Measurements from ENCODE around the gene DNAH5. TPM values are rescaled to one million over a fixed set of nuclear protein-coding genes. Genes with fewer than 3 reads are reported as not detected.
"Not testable (repeated sequence)": the region's sequence is repeated elsewhere in the genome, so short reads cannot be mapped to it uniquely, and the experiment has no call there.

DNAH5 gene
- total RNA-seq, 2 experiments from 2014 or later: not detected

- H3K36me3 Mint-ChIP-seq (ENCODE audit: low read depth): no peaks in the 10 kb centered on the region
- no peaks in the 10 kb centered on the region for H3K27me3 Mint-ChIP-seq
- ChIA-PET POLR2A (no interaction called here), CTCF (no interaction called here)
- no peak for DNase-seq
- no peaks in the 10 kb centered on the region for H3K4me1 Mint-ChIP-seq
- no peak overlapping the region for H3K4me3 Mint-ChIP-seq
- H3K9me3 Mint-ChIP-seq: peaks cover 19% of the 10 kb centered on the region
- H3K27ac Mint-ChIP-seq: no peak overlapping the region
Measured at GRCh38 chr5:13859270-13860065, 85.0 kb downstream of the DNAH5 start.

GRCh38 chr5:13843175-13843846, 101.2 kb downstream of the DNAH5 start:
- no peaks in the 10 kb centered on the region for H3K4me1 Mint-ChIP-seq
- H3K27ac Mint-ChIP-seq: no peak overlapping the region
- H3K27me3 Mint-ChIP-seq: no peaks in the 10 kb centered on the region
- ChIA-PET POLR2A (no interaction called here), CTCF (no interaction called here)
- H3K4me3 Mint-ChIP-seq: no peak overlapping the region
- H3K9me3 Mint-ChIP-seq: peaks cover 14% of the 10 kb centered on the region
- H3K36me3 Mint-ChIP-seq (ENCODE audit: low read depth): no peaks in the 10 kb centered on the region
- no peak for DNase-seq

- Mint-ChIP-seq H3K27ac (no peak overlapping the region), H3K4me1 (no peaks in the 10 kb centered on the region), H3K9me3 (peaks cover 19% of the 10 kb centered on the region), H3K4me3 (no peak overlapping the region), H3K27me3 (no peaks in the 10 kb centered on the region), H3K36me3 (ENCODE audit: low read depth) (no peaks in the 10 kb centered on the region)
- DNase-seq: no peak
- POLR2A ChIA-PET: no interaction called here
- CTCF ChIA-PET: no interaction called here
Measured at GRCh38 chr5:13833440-13833839, 111.0 kb downstream of the DNAH5 start.

- Mint-ChIP-seq H3K9me3 (peaks cover 19% of the 10 kb centered on the region), H3K4me3 (no peak overlapping the region), H3K27me3 (no peaks in the 10 kb centered on the region), H3K27ac (no peak overlapping the region), H3K36me3 (ENCODE audit: low read depth) (no peaks in the 10 kb centered on the region), H3K4me1 (no peaks in the 10 kb centered on the region)
- DNase-seq: no peak
- CTCF ChIA-PET: no interaction called here
- POLR2A ChIA-PET: no interaction called here
Measured at GRCh38 chr5:13831351-13831750, 113.1 kb downstream of the DNAH5 start.

- H3K36me3 Mint-ChIP-seq (ENCODE audit: low read depth): no peaks in the 10 kb centered on the region
- ChIA-PET POLR2A (no interaction called here), CTCF (no interaction called here)
- no peaks in the 10 kb centered on the region for H3K27me3 Mint-ChIP-seq
- H3K4me1 Mint-ChIP-seq: no peaks in the 10 kb centered on the region
- no peak for DNase-seq
- no peak overlapping the region for H3K27ac Mint-ChIP-seq
- peaks cover 16% of the 10 kb centered on the region for H3K9me3 Mint-ChIP-seq
- no peak overlapping the region for H3K4me3 Mint-ChIP-seq
Measured at GRCh38 chr5:13830536-13830935, 114.0 kb downstream of the DNAH5 start.

GRCh38 chr5:13821366-13821765, 123.1 kb downstream of the DNAH5 start:
- no peak overlapping the region for H3K27ac Mint-ChIP-seq
- no peak overlapping the region for H3K4me3 Mint-ChIP-seq
- H3K36me3 Mint-ChIP-seq (ENCODE audit: low read depth): no peaks in the 10 kb centered on the region
- ChIA-PET CTCF (no interaction called here), POLR2A (no interaction called here)
- H3K4me1 Mint-ChIP-seq: no peaks in the 10 kb centered on the region
- DNase-seq: no peak
- no peaks in the 10 kb centered on the region for H3K27me3 Mint-ChIP-seq
- H3K9me3 Mint-ChIP-seq: peaks cover 10% of the 10 kb centered on the region

GRCh38 chr5:13816126-13816525, 128.4 kb downstream of the DNAH5 start:
- Mint-ChIP-seq H3K27me3 (no peaks in the 10 kb centered on the region), H3K4me1 (no peaks in the 10 kb centered on the region), H3K27ac (no peak overlapping the region), H3K4me3 (no peak overlapping the region), H3K36me3 (ENCODE audit: low read depth) (no peaks in the 10 kb centered on the region), H3K9me3 (peaks cover 6% of the 10 kb centered on the region)
- DNase-seq: no peak
- ChIA-PET CTCF (no interaction called here), POLR2A (no interaction called here)

- no peak for DNase-seq
- no peaks in the 10 kb centered on the region for H3K4me1 Mint-ChIP-seq
- no peak overlapping the region for H3K27ac Mint-ChIP-seq
- H3K4me3 Mint-ChIP-seq: no peak overlapping the region
- ChIA-PET POLR2A (no interaction called here), CTCF (interaction anchor here (0.5 kb wide), 1 partner anchor 720 kb away, joined by 3 read pairs; no protein-coding TSS in a partner anchor)
- no peaks in the 10 kb centered on the region for H3K36me3 Mint-ChIP-seq (ENCODE audit: low read depth)
- peaks cover 7% of the 10 kb centered on the region for H3K9me3 Mint-ChIP-seq
- no peaks in the 10 kb centered on the region for H3K27me3 Mint-ChIP-seq
Measured at GRCh38 chr5:13814301-13814700, 130.2 kb downstream of the DNAH5 start.

GRCh38 chr5:13809921-13810320, 134.6 kb downstream of the DNAH5 start:
- Mint-ChIP-seq H3K27ac (no peak overlapping the region), H3K27me3 (no peaks in the 10 kb centered on the region), H3K9me3 (peaks cover 10% of the 10 kb centered on the region), H3K4me3 (no peak overlapping the region), H3K36me3 (ENCODE audit: low read depth) (no peaks in the 10 kb centered on the region), H3K4me1 (no peaks in the 10 kb centered on the region)
- POLR2A ChIA-PET: no interaction called here
- no peak for DNase-seq
- CTCF ChIA-PET: no interaction called here

- POLR2A ChIA-PET: no interaction called here
- CTCF ChIA-PET: no interaction called here
Measured at GRCh38 chr5:13804336-13804735, 140.2 kb downstream of the DNAH5 start.

GRCh38 chr5:13798569-13798968, 145.9 kb downstream of the DNAH5 start:
- CTCF ChIA-PET; H3K36me3 Mint-ChIP-seq (ENCODE audit: low read depth); H3K4me1 Mint-ChIP-seq; POLR2A ChIA-PET; H3K27ac Mint-ChIP-seq; H3K9me3 Mint-ChIP-seq; DNase-seq; H3K27me3 Mint-ChIP-seq; H3K4me3 Mint-ChIP-seq: not testable (repeated sequence)

More at GRCh38 chr5:13804336-13804735, 140.2 kb downstream of the DNAH5 start:
- no peak overlapping the region for H3K27ac Mint-ChIP-seq
- H3K4me3 Mint-ChIP-seq: no peak overlapping the region
- peaks cover 8% of the 10 kb centered on the region for H3K9me3 Mint-ChIP-seq
- H3K27me3 Mint-ChIP-seq: no peaks in the 10 kb centered on the region
- no peaks in the 10 kb centered on the region for H3K36me3 Mint-ChIP-seq (ENCODE audit: low read depth)
- DNase-seq: no peak
- no peaks in the 10 kb centered on the region for H3K4me1 Mint-ChIP-seq

GRCh38 chr5:13785781-13786415, 158.6 kb downstream of the DNAH5 start:
- ChIA-PET POLR2A (no interaction called here), CTCF (no interaction called here)
- no peaks in the 10 kb centered on the region for H3K27me3 Mint-ChIP-seq
- H3K4me3 Mint-ChIP-seq: no peak overlapping the region
- no peak overlapping the region for H3K27ac Mint-ChIP-seq
- no peak for DNase-seq
- peaks cover 25% of the 10 kb centered on the region for H3K9me3 Mint-ChIP-seq
- no peaks in the 10 kb centered on the region for H3K36me3 Mint-ChIP-seq (ENCODE audit: low read depth)
- H3K4me1 Mint-ChIP-seq: no peaks in the 10 kb centered on the region

- ChIA-PET POLR2A (no interaction called here), CTCF (no interaction called here)
- Mint-ChIP-seq H3K27ac (no peak overlapping the region), H3K4me1 (no peaks in the 10 kb centered on the region), H3K4me3 (no peak overlapping the region), H3K36me3 (ENCODE audit: low read depth) (no peaks in the 10 kb centered on the region), H3K9me3 (peaks cover 18% of the 10 kb centered on the region), H3K27me3 (no peaks in the 10 kb centered on the region)
- DNase-seq: no peak
Measured at GRCh38 chr5:13783726-13784125, 160.8 kb downstream of the DNAH5 start.

- CTCF ChIA-PET: no interaction called here
Measured at GRCh38 chr5:13780081-13780480, 164.4 kb downstream of the DNAH5 start.

More at GRCh38 chr5:13780081-13780480, 164.4 kb downstream of the DNAH5 start:
- no peak overlapping the region for H3K4me3 Mint-ChIP-seq
- H3K27ac Mint-ChIP-seq: no peak overlapping the region
- POLR2A ChIA-PET: no interaction called here
- H3K36me3 Mint-ChIP-seq (ENCODE audit: low read depth): no peaks in the 10 kb centered on the region
- no peaks in the 10 kb centered on the region for H3K4me1 Mint-ChIP-seq
- no peaks in the 10 kb centered on the region for H3K27me3 Mint-ChIP-seq
- H3K9me3 Mint-ChIP-seq: peaks cover 13% of the 10 kb centered on the region
- no peak for DNase-seq

Measured in activated CD4-positive, alpha-beta memory T cell treated with anti-CD3 and anti-CD28 coated beads, Interleukin-2, amount 10 ng/mL, durations not matched to agents 7 days and 5 days (primary cell).